Measurements from ENCODE around the gene FMNL1.

The FMNL1 gene

DNA sequence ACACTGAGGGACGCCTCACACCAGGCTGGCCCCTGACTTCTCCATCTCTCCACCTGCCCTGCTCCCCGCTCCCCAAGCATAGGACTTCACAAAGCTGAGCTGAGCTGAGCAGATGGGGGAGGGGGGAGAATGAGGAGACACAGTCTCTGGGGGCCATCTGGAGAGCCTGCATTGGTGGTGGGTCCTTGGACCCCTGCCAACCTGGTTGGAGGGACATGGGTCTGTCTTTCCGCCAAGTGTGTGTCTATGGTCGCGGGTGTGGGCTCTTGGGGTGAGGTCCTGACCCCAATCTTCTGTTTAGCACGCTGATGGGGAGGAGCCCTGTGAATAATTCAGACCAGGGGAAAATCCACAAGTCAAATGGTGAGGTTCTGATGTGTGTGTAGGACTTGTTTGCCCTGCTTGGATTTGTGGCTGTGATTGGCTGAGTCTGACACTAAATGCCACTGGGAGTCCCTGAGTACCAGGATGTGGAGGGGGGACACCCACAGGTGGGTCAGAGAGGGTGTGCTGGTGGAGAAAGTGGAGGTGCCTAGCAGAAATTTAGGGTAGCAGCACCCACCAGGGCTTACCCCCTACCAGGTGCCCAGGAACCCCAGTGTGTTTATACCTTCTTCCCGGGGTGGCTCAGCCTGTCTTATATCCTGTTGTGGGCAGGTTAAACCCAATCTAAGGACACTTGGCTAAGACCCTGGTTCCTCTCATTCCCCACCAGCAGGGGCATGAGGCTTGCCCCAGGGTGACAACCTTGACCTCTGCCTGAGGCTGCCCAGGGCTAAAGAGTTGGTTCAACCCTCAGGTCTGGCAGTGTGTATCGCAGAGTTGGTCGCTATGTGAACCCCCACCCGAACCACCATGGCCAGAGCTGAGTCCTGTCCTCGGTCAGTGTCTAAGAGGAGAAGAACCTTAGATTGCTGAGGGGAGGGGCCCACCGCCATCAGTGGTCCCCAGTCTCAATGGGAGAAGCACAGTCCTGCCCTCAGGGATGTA, 2.1 kb downstream of the FMNL1 start:
- peak; percentile 81 for DNase-seq

- DNase-seq, result peak; percentile 54
Measured at GRCh38 chr17:45224671-45225050, 3.0 kb downstream of the FMNL1 start.

GRCh38 chr17:45225051-45225700, 3.5 kb downstream of the FMNL1 start:
- DNase-seq, result peak; percentile 63

DNA sequence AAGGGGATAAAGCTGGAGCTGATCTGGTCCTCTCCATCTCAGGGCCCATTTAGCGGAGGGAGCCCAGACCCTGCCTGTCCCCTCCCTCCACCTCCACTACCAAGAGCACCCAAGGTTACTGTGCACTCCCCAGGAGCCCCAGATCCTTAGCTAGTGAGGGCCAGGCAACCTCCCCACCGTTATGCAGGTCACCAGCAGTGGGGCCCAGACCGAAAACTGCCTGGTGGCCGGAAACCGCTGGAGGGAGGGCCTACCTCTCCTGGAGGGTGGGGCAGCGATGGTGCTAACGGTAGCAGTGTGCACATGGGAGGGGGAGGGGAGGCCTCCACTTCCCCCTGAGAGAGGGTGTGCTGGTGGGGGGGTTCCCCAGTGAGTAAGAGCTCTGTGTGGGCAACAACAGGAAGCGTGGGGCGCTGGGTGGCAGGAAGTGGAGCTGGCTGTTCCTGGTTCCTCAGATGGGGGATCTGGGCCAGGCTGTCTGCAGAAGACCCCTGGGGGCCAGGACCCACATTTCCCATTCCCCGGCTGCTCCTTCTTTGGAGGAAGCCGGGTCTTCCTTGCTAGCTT, 4.4 kb downstream of the FMNL1 start:
- peak; percentile 97 for DNase-seq

GRCh38 chr17:45226576-45226975, 4.9 kb downstream of the FMNL1 start:
- peak; percentile 54 for DNase-seq

- peak; percentile 49 for DNase-seq
Measured at GRCh38 chr17:45227101-45227925, 5.6 kb downstream of the FMNL1 start.

GRCh38 chr17:45227926-45228762, 6.5 kb downstream of the FMNL1 start:
- peak; percentile 43 for DNase-seq

- peak; percentile 89 for DNase-seq
Measured at GRCh38 chr17:45228763-45229539, 7.3 kb downstream of the FMNL1 start.

DNA sequence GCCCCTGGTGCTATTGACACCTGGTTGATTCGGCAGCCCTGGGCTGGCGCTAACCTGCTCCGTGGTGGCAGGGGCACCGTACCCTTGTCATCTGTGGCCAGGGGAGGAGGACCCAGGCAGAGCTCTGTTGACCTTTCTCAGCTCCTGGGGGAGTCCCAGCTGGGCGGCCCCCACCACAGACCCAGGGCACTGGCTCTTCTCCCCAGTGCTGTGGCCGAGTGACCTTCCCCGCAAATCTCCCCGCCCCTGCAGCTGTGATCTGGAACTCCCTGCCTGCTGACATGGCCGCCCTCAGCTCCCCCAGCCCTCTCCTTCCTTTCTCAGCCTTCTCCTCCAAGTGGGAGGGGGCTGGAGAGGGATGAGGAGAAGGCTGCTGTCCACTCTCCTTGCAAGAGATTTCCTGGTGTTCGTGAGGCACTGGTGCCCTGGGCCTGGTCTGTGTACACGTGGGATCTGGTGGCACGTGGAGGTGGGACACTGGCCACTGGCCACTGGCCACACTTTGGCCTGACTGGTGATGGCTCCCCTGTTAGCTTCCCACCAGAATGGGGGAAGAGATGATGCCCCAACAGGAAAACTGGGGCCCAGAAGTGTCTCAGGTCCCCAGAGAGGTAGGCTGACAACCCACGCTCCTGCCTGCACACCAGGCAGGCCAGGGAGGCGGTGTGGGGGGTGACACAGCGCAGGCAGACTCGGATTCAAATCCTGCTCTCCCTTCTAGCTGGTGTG, 8.2 kb downstream of the FMNL1 start:
- DNase-seq, result peak; percentile 46

- DNase-seq, result no peak
Measured at GRCh38 chr17:45230410-45230786, 8.7 kb downstream of the FMNL1 start.

DNA sequence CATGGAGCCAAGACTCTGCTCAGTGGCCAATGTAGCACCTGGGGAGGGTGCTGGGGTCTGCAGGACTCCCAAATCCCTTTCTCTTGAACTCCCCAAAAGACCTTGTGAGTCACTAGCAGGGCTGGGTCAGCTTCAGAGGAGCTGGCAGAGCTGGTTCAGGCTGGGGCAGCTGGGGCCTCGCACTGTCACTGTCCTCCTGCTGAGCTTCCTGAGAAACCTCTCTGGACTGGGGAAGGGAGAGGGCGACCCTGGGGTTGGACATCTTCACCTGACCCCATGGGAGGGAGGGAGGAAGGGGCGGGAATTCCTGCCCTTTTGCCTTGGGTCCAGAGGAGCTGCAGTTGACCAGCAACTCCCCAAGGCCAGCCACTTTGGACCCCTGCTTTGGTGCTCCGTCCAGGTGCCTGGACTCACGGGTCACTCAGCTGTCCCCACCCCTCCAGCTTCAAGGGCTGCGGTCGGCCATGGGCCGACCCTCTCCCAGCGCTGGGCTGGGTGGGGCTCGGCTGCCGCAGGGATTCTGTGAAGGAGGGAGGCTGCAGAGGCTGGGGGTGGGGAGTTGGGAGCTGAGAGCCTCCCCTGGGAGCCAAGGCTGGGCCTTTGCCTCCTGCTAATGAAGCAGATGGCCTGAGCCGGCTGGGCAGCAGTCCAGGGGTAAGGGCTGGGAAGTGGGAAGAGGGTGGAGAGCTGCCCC, 9.2 kb downstream of the FMNL1 start:
- no peak for DNase-seq

DNA sequence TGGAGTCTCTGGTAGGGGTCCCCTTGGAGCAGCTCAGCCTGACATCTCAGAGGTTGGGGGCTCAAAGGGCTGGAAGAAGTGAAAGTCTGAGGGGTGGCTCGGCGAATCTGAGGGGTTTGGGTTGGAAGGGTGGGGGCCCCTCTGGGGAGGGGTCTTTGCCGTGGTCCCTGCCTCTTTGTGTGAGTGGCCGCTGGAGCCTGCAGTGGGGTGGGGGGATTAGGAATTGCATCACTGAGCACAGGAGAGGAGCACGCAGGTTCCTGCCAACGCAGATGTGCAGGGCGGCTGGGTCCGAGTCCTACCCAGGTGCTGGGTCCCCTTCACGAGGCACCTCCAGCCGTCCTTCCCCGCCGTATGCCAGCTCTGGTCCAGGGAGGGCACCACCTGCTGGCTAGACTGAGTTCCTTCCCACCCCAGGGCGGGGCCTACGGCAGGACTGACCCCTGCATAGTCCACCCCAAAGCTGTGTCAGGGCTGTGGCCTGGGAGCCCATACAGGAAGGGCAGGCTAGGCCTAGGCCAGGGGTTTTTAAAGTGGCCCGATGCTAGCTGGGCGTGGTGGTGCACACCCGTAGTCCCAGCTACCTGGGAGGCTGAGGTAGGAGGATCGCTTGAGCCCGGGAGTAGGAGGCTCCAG, 9.9 kb downstream of the FMNL1 start:
- peak; percentile 46 for DNase-seq

GRCh38 chr17:45232514-45233422, 11.1 kb downstream of the FMNL1 start:
- no peak for DNase-seq

GRCh38 chr17:45233423-45233924, 11.8 kb downstream of the FMNL1 start:
- DNase-seq, result no peak

DNA sequence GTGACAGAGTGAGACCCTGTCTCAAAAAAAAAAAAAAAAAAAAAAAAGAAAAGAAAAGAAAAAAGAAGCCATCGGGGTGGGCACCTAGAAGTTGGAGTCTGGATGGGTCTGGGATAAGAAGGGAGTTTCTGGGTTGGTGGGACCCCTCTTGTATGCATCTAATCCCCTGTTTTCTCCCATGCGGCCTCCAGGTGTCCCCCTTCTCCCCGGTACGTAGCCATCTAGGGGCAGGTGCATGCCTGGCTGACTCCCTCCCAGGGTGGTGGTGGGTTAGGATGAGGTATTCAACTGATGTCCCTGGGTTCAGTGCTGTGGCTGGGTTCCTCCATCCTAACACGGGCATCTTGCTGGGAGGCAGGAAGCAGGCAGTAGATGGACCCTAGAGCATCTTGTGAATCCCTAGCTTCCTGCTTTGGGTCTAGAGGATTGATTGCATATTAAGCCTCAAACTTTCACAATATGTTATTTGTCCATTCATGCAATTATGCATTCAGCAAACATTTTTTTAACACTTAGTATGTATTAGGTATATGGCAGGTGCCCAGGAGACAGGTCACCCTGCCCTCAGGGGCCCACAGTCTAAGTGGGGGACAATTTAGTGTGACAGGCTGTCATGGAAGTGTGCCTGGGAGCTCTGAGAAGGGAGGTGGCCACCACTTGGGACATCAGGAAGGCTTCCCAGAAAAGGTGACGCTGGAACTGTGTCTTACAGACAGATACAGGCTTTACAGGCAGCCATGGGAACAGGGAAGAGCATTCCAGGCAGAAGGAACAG, 13.1 kb downstream of the FMNL1 start:
- peak; percentile 64 for DNase-seq

- DNase-seq, result peak; percentile 83
Measured at GRCh38 chr17:45235416-45236281, 14.0 kb downstream of the FMNL1 start.

Measured in CD4-positive, alpha-beta T cell treated with Interleukin-12 subunit alpha and Interleukin-12 subunit beta, for 1 hour (primary cell).